ENCODE measurements around the gene CERKL.

The CERKL gene

GRCh38 chr2:181573140-181573736, 83.7 kb downstream of the CERKL start:
- no peak for DNase-seq

- DNase-seq: no peak
Measured at GRCh38 chr2:181570833-181571661, 85.9 kb downstream of the CERKL start.

DNA sequence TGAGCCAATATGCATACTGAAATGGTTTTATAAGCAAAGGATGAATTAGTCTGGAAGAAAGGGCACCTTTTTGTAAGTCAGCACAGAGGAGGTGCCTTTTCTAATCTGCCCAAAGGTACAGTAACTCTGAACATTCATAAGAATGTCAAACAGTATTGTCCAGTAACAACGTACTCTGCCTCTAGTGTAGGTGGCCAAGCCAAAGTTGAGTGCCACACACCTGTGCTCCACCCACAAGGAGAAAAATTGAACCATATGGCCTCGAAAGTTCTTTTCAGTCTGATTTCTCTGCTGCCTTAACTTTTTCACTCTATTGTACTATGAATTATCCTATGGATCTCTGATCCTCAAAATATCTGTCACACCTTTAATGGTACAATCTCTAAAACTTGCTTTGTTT, 86.8 kb downstream of the CERKL start:
- DNase-seq: no peak

DNA sequence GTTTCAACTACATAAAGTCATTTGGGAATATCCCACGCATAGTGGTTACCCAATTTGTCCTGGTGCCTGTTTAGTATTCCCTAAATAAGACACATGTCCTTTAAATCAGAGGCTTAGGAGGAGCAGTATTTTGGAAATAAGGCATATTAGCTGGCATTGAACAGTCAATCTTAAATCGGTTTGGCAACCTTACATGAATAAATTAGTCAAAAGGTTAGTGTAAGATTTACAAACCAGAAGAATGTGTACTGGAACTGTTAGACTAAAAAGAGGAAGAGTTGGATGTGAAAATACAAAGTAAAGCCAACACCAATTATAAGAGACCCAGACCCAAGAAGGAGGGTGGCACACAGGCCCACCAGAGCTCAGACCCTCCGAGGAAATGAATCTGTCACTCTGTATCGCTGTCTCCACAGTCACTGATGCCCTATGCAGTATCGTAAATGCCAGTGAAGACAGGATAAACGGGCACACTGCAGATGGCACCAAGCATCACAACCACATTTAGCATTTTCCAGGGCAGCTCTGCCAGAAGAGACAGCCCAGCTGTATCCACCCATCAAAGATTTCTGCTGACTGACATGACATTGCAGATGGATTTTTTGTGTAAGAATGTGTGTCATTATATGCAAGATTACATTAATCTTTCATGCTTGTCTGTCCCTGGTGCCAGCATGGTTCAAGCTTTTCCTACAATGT, 90.4 kb downstream of the CERKL start:
- DNase-seq: no peak

DNA sequence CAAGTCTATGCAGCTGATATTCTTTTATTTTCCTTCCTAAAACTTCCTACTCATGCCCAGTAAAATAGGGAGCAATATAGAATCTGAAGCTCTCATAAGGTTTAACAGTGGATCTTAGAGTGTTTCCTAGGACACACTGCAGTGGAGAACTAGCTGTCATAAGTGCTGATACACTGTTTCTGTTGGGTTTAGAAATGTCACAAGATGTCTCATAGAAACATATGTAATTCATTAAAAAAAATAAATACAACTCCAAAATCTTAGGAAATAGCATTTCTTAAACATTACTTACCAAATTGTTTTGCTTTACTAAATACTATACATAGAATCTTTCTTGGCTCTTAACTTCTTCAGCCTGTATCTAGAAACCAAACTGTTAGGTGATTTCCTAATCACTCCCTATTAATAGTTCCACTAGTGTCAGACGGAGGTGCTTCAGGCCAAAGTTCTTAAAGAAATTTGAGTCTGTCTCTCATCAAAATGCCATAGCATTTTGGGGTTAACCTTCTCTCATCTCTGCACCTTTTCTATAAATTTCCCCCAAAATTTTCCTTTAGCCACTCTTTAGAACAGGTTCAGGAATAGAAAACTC, 93.7 kb downstream of the CERKL start:
- DNase-seq: no peak

GRCh38 chr2:181558371-181558770, 98.5 kb downstream of the CERKL start:
- DNase-seq: no peak

DNA sequence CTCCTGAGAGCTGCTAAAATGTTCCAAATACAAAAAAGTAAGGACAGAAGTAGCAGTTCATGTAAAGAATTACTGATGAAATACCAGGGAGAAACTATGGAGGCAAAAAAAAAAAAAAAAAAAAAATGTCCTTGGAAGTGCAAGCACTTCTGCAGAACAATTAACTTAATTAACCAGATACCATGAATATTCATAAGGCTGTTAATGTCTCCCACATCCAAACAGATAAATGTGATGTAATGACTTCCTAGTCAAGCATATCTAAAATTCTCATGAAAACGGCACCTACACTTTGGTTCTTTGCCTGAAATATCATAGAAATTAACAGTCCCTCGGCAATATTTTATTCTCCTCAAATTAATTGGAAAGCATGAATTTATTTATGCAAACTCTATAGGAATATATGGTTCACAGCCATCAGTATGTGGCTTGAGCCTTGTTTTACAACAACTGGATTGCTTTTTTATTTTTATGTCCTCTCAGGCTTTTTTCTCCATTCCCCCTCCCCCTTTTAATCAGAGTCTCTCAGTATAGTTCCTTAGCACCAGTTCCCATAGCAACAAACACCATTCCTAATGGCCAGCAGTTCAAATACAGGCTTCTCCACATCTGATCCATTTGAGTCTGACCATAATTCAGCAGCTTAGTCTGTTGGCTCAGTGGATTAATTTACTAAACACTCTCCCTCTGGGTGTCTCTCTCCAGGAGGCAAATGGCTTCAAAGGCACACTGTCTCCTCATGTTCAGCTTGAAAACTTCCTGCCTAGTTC, 102.7 kb downstream of the CERKL start:
- DNase-seq: no peak

DNA sequence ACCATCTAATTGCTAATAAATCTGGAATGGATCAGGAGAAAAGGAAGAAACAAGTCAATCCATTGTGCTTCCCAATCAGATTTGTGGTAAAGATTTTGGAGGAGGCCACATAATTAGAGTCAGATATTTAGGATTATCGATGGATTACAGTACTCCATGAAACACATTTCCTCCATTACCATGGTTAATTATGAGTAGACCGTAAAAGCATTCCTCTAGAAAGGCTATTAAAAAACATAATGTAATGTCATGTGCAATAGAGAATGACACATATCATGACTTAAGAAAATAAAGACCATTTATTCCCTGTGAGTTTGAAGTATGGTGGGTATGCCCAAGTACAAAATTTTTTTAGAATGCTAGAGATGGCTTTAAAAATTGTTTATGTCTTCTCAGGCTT, 103.7 kb downstream of the CERKL start:
- no peak for DNase-seq

- no peak for DNase-seq
Measured at GRCh38 chr2:181552808-181553207, 104.1 kb downstream of the CERKL start.

- DNase-seq: no peak
Measured at GRCh38 chr2:181546086-181546485, 110.8 kb downstream of the CERKL start.

- no peak for DNase-seq
Measured at GRCh38 chr2:181542170-181542569, 114.7 kb downstream of the CERKL start.

DNA sequence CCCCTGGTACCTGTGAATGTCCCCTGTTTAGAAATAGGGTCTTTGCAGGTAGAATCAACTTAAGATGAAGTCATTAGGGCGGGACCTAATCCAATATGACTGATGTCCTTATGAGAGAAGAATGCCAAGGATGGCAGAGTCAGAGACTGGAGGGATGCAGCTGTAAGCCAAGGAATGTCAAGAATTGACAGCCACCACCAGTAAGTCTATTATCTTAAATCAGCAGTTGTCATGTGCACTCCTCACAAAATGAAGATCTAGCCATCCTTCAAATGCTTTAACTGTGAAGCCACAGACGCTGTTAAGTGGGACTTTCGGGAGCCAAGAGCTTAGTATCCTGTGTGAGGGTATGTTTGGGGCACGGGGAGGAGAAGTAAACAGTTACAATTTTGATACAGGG, 116.5 kb downstream of the CERKL start:
- DNase-seq: no peak

GRCh38 chr2:181536730-181537129, 120.2 kb downstream of the CERKL start:
- DNase-seq: no peak

GRCh38 chr2:181528441-181528840, 128.5 kb downstream of the CERKL start:
- DNase-seq: no peak

DNA sequence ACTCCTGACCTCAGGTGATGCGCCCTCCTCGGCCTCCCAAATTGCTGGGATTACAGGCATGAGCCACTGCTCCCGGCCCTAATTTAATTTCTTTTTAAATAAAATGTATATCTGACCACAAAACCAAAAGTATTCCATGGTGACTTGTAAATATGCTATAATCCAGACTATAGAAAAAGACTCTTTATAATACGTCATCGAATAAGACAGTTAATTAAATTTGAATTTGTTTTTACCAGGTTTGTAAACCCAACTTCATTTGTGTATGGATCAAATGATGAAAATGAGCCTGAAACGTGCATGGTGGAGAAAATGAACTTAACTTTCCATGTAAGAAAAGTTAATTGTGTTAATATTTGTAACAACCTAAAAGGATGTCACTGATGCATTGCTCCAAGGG, 129.8 kb downstream of the CERKL start:
- no peak for DNase-seq

GRCh38 chr2:181526014-181526413, 130.9 kb downstream of the CERKL start:
- no peak for DNase-seq

DNA sequence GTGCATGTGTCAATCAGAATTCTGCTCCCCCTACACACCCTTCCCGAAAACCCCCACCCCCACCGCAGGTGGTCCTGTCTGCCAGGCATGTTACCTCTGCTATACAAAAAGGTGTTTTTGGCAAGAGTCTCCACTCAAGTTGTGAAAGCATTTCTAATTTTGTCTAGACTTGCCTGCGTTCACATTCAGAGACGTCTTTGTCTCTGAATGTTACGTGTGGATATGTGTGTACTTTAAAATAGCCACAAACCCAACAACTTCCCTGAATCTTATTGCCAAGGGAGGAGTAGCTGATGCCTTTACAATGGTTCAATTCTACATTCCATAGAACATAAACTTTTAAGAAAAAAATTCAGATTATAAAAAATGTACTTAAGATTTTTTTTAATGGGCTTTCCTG, 133.1 kb downstream of the CERKL start:
- DNase-seq: no peak

DNA sequence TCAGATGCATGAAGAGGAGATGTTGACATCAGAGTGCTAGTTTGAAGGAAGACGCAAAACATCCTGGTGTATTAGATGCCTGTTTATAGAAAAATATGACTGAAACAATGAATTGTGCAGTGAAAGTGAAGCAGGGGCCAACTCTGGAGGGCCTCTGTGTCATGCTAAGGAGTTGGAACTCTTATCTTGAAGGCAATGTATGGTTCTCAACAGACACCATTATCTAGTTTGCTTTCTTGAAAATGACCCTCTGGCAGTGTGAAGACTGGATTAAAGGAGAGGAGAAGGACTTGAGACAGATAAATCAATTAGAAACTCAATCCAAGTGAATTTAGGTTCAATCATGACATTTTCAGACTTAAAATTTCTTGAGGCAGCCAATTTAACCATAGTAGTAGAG, 136.7 kb downstream of the CERKL start:
- DNase-seq: no peak

DNA sequence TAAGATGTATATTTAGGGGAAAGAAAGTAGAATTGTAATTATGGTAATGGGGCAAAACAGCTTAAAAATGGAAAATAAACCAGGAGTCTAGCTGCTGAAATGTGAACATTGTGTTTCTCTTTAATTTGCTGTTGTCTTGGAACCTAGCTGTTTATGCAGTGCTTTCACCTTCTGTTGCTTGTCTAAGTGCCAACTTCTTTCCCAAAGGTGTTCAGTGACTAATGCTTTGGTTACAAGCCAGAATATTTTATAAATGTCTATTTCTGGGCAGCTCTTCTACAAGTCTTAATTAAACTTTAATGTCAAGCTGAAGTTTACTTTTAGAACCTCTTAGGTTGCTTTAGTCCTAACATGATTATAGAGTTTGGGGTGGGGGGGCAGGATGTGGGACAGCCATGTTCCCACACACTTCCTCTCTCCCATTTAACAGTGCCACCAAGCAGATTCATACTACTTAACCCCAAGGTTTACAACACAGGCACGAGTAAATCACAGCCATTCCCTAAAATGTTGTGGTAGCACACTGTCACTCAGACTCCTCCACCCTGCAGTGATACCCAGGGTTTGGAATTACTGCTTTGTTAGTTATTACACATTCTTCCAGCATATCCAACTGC, 139.1 kb downstream of the CERKL start:
- no peak for DNase-seq

- no peak for DNase-seq
Measured at GRCh38 chr2:181516992-181517391, 139.9 kb downstream of the CERKL start.

- DNase-seq: no peak
Measured at GRCh38 chr2:181515719-181516118, 141.2 kb downstream of the CERKL start.

GRCh38 chr2:181500201-181500600, 156.7 kb downstream of the CERKL start:
- no peak for DNase-seq

Measured in activated gamma-delta T cell treated with Interleukin-2 at 50 U/mL for 16 hours (primary cell).